ENCODE data around the gene ARVCF.

Gene ARVCF

GRCh38 chr22:20018001-20018400 lies 1.4 kb upstream of the ARVCF start:
- Histone ChIP-seq H3K36me3 (ENCODE audit: insufficient read depth, low read length) (no peaks in the 10 kb centered on the region), H3K27ac (ENCODE audit: low read depth, low read length) (no peak overlapping the region), H3K27me3 (ENCODE audit: control insufficient read depth in 1 of 2, insufficient read depth in 2 of 2, low read length in 2 of 2) (no peaks in the 10 kb centered on the region), H3K4me1 (ENCODE audit: insufficient read depth, low read length) (peaks cover 24% of the 10 kb centered on the region), H3K4me3 (ENCODE audit: low read depth in 1 of 2, low read length in 2 of 2) (no peak overlapping the region), H3K9me3 (ENCODE audit: low read length) (no peaks in the 10 kb centered on the region), H3K9ac (ENCODE audit: low read length) (no peak overlapping the region)

DNA sequence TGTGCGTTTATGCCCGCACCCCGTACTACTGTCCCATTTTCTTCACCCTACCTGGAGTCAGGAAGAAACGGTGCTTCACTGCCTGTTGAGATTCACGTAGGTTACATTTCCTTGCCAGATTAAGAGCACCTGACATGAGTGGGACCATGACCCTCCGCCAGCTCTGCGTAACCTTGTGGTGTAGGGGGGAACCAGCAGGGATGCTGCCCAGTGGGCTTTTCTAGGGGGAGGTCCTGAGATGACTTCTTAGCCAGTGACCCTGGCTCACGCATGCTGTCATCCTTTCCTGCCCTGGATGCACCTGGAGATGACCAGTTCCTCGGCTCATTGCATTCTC lies 967 bp upstream of the ARVCF start:
- H3K36me3 ChIP-seq (ENCODE audit: insufficient read depth, low read length): no peaks in the 10 kb centered on the region
- H3K27me3 ChIP-seq (ENCODE audit: control insufficient read depth in 1 of 2, insufficient read depth in 2 of 2, low read length in 2 of 2): no peaks in the 10 kb centered on the region
- H3K9ac ChIP-seq (ENCODE audit: low read length): no peak overlapping the region
- peaks cover 26% of the 10 kb centered on the region for H3K4me1 ChIP-seq (ENCODE audit: insufficient read depth, low read length)
- no peak overlapping the region for H3K27ac ChIP-seq (ENCODE audit: low read depth, low read length)
- no peaks in the 10 kb centered on the region for H3K9me3 ChIP-seq (ENCODE audit: low read length)
- H3K4me3 ChIP-seq (ENCODE audit: low read depth in 1 of 2, low read length in 2 of 2): no peak overlapping the region

GRCh38 chr22:20015971-20016733 lies 471 bp downstream of the ARVCF start:
- no peaks in the 10 kb centered on the region for H3K9me3 ChIP-seq (ENCODE audit: low read length)
- H3K4me3 ChIP-seq (ENCODE audit: low read depth in 1 of 2, low read length in 2 of 2): peak overlapping the region; percentile 65 to 87
- H3K36me3 ChIP-seq (ENCODE audit: insufficient read depth, low read length): no peaks in the 10 kb centered on the region
- H3K4me1 ChIP-seq (ENCODE audit: insufficient read depth, low read length): peaks cover 15% of the 10 kb centered on the region
- no peaks in the 10 kb centered on the region for H3K27me3 ChIP-seq (ENCODE audit: control insufficient read depth in 1 of 2, insufficient read depth in 2 of 2, low read length in 2 of 2)
- peak overlapping the region; percentile 52 for H3K27ac ChIP-seq (ENCODE audit: low read depth, low read length)
- no peak overlapping the region for H3K9ac ChIP-seq (ENCODE audit: low read length)

DNA sequence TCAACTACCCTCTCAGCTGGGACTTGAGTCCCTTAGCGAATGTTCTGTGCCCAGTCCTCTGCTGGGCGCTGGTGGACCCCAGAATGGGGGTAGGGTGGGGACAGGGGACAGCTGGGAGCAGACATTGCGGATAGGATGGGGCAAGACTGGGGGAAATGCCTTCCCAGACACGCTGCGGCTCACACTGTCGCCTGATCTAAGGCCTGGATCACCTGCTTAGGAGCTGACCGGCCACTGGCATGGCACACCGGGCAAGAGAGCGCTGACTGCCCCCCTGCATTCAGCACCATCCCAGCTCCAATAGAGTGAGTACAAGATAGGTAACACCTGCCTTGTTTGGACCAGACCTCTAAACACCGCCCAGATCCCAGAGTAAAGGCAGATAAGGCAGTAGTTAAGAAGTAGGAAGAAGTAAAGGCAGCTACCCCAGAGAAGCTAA lies 1.4 kb downstream of the ARVCF start:
- Histone ChIP-seq H3K9ac (ENCODE audit: low read length) (no peak overlapping the region), H3K4me3 (ENCODE audit: low read depth in 1 of 2, low read length in 2 of 2) (no peak overlapping the region)

DNA sequence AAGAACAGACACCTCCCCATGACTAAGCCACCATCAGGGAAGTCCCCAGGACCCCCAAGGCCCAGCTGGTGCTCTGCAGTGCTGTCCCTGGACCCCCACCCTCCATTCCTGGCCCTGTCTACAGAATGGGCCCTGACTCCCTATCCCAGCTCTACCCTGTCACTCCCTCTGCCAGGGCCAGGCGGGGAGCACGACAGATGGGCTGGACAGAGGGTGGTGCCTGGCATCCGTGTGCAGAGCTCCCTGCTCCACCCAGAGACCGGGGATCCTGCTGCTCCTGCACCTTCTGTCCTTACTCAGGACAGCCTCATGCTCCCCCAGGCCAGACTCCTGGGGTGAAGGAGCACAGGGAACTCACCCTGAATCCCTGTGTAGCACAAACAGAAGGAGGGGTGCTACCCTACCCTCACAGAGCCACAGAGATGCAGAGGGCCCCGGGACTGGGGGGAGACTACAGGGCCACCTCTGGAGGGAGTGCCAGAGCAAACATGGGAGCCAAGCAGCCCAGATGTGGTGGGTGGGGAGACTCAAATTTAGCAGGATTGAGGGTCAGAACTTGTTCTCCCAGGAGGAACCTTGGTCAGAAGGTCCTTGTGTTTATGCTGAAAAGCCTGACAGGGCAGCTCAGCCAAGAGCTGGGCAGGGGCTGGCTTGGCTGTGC lies 2.0 kb downstream of the ARVCF start:
- Histone ChIP-seq H3K9ac (ENCODE audit: low read length) (no peak overlapping the region), H3K9me3 (ENCODE audit: low read length) (no peaks in the 10 kb centered on the region), H3K27me3 (ENCODE audit: control insufficient read depth in 1 of 2, insufficient read depth in 2 of 2, low read length in 2 of 2) (no peaks in the 10 kb centered on the region), H3K36me3 (ENCODE audit: insufficient read depth, low read length) (no peaks in the 10 kb centered on the region), H3K27ac (ENCODE audit: low read depth, low read length) (no peak overlapping the region), H3K4me3 (ENCODE audit: low read depth in 1 of 2, low read length in 2 of 2) (no peak overlapping the region), H3K4me1 (ENCODE audit: insufficient read depth, low read length) (peaks cover 9% of the 10 kb centered on the region)

More for the DNA sequence above, 1.4 kb downstream of the ARVCF start:
- Histone ChIP-seq H3K4me1 (ENCODE audit: insufficient read depth, low read length) (peaks cover 11% of the 10 kb centered on the region), H3K9me3 (ENCODE audit: low read length) (no peaks in the 10 kb centered on the region), H3K36me3 (ENCODE audit: insufficient read depth, low read length) (no peaks in the 10 kb centered on the region), H3K27ac (ENCODE audit: low read depth, low read length) (no peak overlapping the region), H3K27me3 (ENCODE audit: control insufficient read depth in 1 of 2, insufficient read depth in 2 of 2, low read length in 2 of 2) (no peaks in the 10 kb centered on the region)

GRCh38 chr22:20013382-20013871 lies 3.2 kb downstream of the ARVCF start:
- peaks cover 9% of the 10 kb centered on the region for H3K4me1 ChIP-seq (ENCODE audit: insufficient read depth, low read length)

DNA sequence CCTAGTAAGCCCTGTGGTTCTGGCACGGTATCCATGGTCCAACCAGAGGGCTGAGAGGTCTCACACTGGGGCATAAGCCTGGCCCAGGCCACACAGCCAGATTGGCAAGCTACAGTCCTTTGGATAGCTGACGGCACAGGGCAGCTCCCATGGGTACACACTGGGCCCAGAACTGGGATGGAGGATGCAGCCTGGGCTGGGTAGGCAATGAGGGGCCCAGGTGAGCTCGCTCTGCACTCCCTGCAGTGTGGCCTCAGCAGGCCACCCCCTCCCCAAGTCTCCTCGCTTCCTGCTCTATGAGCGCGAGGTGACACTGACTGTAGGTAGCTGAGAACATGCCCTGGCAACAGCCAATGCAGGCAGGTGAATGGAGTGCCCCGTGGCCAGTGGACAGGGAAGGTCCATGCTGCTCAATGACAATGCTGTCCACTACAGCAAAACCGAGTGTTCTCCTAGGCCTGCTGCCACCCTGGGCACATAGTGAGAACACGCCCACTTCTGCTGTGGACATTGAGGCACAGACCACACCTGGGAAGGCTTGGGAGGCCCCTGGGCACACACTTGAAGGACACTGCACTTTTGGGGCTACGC lies 3.8 kb downstream of the ARVCF start:
- Histone ChIP-seq H3K4me3 (ENCODE audit: low read depth in 1 of 2, low read length in 2 of 2) (peak overlapping the region in 1 of 2 donors; percentile 27), H3K9ac (ENCODE audit: low read length) (no peak overlapping the region), H3K27me3 (ENCODE audit: control insufficient read depth in 1 of 2, insufficient read depth in 2 of 2, low read length in 2 of 2) (no peaks in the 10 kb centered on the region), H3K4me1 (ENCODE audit: insufficient read depth, low read length) (peaks cover 9% of the 10 kb centered on the region), H3K27ac (ENCODE audit: low read depth, low read length) (no peak overlapping the region), H3K36me3 (ENCODE audit: insufficient read depth, low read length) (no peaks in the 10 kb centered on the region), H3K9me3 (ENCODE audit: low read length) (no peaks in the 10 kb centered on the region)

More at GRCh38 chr22:20013382-20013871, 3.2 kb downstream of the ARVCF start:
- Histone ChIP-seq H3K9me3 (ENCODE audit: low read length) (no peaks in the 10 kb centered on the region), H3K27me3 (ENCODE audit: control insufficient read depth in 1 of 2, insufficient read depth in 2 of 2, low read length in 2 of 2) (no peaks in the 10 kb centered on the region), H3K27ac (ENCODE audit: low read depth, low read length) (no peak overlapping the region), H3K4me3 (ENCODE audit: low read depth in 1 of 2, low read length in 2 of 2) (peak overlapping the region in 1 of 2 donors; percentile 27), H3K9ac (ENCODE audit: low read length) (no peak overlapping the region), H3K36me3 (ENCODE audit: insufficient read depth, low read length) (no peaks in the 10 kb centered on the region)

DNA sequence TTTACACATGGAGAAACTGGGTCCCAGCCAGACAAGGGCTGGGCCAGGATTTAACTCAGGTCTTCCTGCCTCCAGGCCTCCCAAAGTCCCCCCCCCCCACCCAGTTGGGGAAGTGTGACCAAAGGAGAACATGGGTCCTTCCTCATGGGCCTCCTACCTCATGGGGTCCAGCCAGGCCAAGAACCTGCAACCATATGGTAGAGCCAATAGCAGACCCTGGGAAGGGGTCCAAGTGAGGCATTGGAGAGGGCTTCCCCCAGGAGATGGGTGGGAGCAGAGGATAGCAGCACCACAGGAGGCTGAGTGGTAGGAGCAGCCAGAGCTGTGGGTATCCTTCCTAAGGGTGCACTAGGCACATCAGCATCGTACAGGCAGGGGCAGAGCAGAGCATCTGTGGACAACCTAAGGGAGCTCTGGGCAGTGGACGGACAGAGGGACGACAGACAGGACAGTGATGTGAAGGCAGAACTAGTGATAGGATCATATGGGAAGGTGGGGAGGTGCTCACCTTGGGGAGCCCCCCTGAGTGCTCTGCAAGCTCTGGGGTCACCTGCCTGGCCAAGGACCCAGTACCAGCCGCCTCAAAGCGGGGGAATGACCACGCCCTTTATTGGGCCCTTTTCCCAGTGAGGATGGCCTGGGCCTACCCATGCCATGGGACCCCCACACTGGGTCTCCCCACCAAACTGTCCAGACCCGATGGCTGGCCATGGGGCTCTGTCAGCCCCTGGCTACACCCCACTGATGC lies 4.5 kb downstream of the ARVCF start:
- Histone ChIP-seq H3K4me3 (ENCODE audit: low read depth in 1 of 2, low read length in 2 of 2) (no peak overlapping the region), H3K27me3 (ENCODE audit: control insufficient read depth in 1 of 2, insufficient read depth in 2 of 2, low read length in 2 of 2) (no peaks in the 10 kb centered on the region), H3K9me3 (ENCODE audit: low read length) (no peaks in the 10 kb centered on the region), H3K36me3 (ENCODE audit: insufficient read depth, low read length) (no peaks in the 10 kb centered on the region), H3K9ac (ENCODE audit: low read length) (no peak overlapping the region), H3K4me1 (ENCODE audit: insufficient read depth, low read length) (peaks cover 9% of the 10 kb centered on the region), H3K27ac (ENCODE audit: low read depth, low read length) (no peak overlapping the region)

DNA sequence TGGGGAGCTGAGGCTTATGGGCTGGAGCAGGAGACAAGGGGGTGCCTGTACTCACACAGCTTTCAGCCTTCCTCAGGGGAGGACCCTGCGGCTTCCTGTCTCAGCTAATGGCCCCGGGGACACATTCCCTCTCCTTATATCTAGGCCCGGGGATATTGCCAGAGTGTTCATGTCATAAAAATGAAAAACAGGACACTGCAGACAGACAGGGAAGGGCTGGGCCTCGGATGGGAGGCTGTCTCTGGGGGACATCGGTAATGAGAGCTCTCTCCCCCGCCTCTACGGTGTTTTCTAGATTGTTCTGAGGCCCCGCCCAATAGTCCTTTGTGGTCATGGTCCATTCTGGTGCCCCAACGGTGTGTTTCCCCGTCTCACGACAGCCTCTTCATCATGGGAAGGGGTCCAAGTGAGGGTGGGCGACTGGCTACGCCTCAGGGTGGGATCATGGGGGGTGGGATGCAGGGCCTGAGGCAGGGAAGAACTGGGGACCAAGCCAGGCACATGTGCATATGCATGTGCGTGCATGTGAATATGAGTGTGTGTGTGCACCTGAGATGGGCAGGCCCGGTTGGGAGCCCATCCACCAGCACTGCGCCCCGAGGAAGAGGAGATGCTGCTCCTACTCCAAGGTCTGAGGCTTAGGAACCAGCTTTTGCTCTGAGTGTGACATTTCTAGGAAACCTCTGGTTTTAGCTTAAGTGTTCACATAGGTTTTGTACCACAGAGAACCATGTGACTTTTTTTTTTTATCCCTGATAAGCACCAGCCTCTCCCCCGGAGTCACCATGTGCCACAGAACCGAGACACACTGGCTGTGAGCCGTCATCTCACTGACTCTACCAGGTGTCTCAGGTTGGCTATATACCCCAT lies 5.3 kb downstream of the ARVCF start:
- H3K4me3 ChIP-seq (ENCODE audit: low read depth in 1 of 2, low read length in 2 of 2): no peak overlapping the region
- H3K27me3 ChIP-seq (ENCODE audit: control insufficient read depth in 1 of 2, insufficient read depth in 2 of 2, low read length in 2 of 2): no peaks in the 10 kb centered on the region
- H3K27ac ChIP-seq (ENCODE audit: low read depth, low read length): no peak overlapping the region
- no peaks in the 10 kb centered on the region for H3K9me3 ChIP-seq (ENCODE audit: low read length)
- peaks cover 9% of the 10 kb centered on the region for H3K4me1 ChIP-seq (ENCODE audit: insufficient read depth, low read length)
- no peak overlapping the region for H3K9ac ChIP-seq (ENCODE audit: low read length)
- no peaks in the 10 kb centered on the region for H3K36me3 ChIP-seq (ENCODE audit: insufficient read depth, low read length)

GRCh38 chr22:20010307-20011122 lies 6.1 kb downstream of the ARVCF start:
- no peak overlapping the region for H3K27ac ChIP-seq (ENCODE audit: low read depth, low read length)
- H3K27me3 ChIP-seq (ENCODE audit: control insufficient read depth in 1 of 2, insufficient read depth in 2 of 2, low read length in 2 of 2): no peaks in the 10 kb centered on the region
- H3K9me3 ChIP-seq (ENCODE audit: low read length): no peaks in the 10 kb centered on the region
- H3K4me1 ChIP-seq (ENCODE audit: insufficient read depth, low read length): peaks cover 9% of the 10 kb centered on the region
- H3K4me3 ChIP-seq (ENCODE audit: low read depth in 1 of 2, low read length in 2 of 2): no peak overlapping the region
- H3K36me3 ChIP-seq (ENCODE audit: insufficient read depth, low read length): no peaks in the 10 kb centered on the region
- H3K9ac ChIP-seq (ENCODE audit: low read length): no peak overlapping the region
